Glutamatergic neuron (in vitro differentiated cells): ENCODE measurements around the gene EIF2AK3. TPM values are rescaled to one million over a fixed set of nuclear protein-coding genes. Genes with fewer than 3 reads are reported as not detected.
A peak's percentile ranks its signal among the peaks of the same experiment; 100 is the strongest.
"Not testable (repeated sequence)": the region's sequence is repeated elsewhere in the genome, so short reads cannot be mapped to it uniquely, and the experiment has no call there.

Experiments used
- DNase-seq: peaks from one replicate; pipeline ENCODE4 v3.0.0; 2022
- H3K27ac Mint-ChIP-seq: one replicate; pipeline ENCODE4 v1.8.0; 2020; ENCODE audit warnings: mild to moderate bottlenecking, mixed read lengths, inconsistent platforms; ENCODE audit not compliant: unreplicated experiment
- H3K27me3 Mint-ChIP-seq: one replicate; pipeline ENCODE4 v1.8.0; 2020; ENCODE audit warnings: mild to moderate bottlenecking, moderate library complexity, mixed read lengths, inconsistent platforms; ENCODE audit not compliant: unreplicated experiment
- H3K36me3 Mint-ChIP-seq: one replicate; pipeline ENCODE4 v1.8.0; 2020; ENCODE audit warnings: mild to moderate bottlenecking, mixed read lengths, inconsistent platforms; ENCODE audit not compliant: unreplicated experiment
- H3K4me1 Mint-ChIP-seq: one replicate; pipeline ENCODE4 v1.8.0; 2020; ENCODE audit warnings: mild to moderate bottlenecking, low read depth, mixed read lengths, inconsistent platforms; ENCODE audit not compliant: unreplicated experiment
- H3K4me3 Mint-ChIP-seq: one replicate; pipeline ENCODE4 v1.8.0; 2020; ENCODE audit warnings: mild to moderate bottlenecking, mixed read lengths, inconsistent platforms; ENCODE audit not compliant: unreplicated experiment
- H3K9me3 Mint-ChIP-seq: one replicate; pipeline ENCODE4 v1.8.0; 2020; ENCODE audit warnings: mild to moderate bottlenecking, moderate library complexity, mixed read lengths, inconsistent platforms; ENCODE audit not compliant: unreplicated experiment
- total RNA-seq: library from RNA; stranded (reverse); fragmentation: NEBNext Ultra II Directional; extraction: Animal tissue kit (Norgen Biotek cat#: 25700); gene quantifications from one replicate; pipeline ENCODE4 v1.2.1, GENCODE V29; 2021; ENCODE audit not compliant: unreplicated experiment
- TF ChIP-seq, protein P1 (sequence below): fragments of 200-600 bp; sonication (generic); IDR thresholded peaks from one replicate; pipeline ENCODE4 v1.5.0; 2021; ENCODE audit not compliant: partially characterized antibody, unreplicated experiment

Gene EIF2AK3
- total RNA-seq, 1 donor from 2014 or later, result 129 TPM

DNA sequence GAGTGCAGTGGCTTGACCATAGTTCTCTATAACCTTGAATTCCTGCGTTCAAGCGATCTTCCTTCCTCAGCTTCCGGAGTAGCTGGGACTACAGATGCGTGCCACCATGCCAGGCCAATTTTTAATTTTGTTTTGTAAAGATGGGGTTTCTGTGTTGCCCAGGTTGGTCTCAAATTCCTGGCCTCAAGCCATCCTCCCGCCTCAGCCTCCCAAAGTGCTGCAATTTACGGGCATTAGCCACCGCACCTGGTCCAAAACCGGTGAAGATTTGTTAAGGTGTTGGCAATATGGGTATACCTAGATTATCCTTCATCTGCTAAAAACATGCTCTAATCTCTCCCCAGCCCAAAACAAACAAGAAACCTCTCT, 1.3 kb upstream of the EIF2AK3 start:
- no peak for DNase-seq
- H3K27me3 Mint-ChIP-seq, result peaks cover 8% of the 10 kb centered on the region
- H3K9me3 Mint-ChIP-seq, result peaks cover 5% of the 10 kb centered on the region
- H3K4me1 Mint-ChIP-seq, result peaks cover 2% of the 10 kb centered on the region
- H3K27ac Mint-ChIP-seq, result peak overlapping the region; percentile 56
- TF ChIP-seq, protein P1, sequence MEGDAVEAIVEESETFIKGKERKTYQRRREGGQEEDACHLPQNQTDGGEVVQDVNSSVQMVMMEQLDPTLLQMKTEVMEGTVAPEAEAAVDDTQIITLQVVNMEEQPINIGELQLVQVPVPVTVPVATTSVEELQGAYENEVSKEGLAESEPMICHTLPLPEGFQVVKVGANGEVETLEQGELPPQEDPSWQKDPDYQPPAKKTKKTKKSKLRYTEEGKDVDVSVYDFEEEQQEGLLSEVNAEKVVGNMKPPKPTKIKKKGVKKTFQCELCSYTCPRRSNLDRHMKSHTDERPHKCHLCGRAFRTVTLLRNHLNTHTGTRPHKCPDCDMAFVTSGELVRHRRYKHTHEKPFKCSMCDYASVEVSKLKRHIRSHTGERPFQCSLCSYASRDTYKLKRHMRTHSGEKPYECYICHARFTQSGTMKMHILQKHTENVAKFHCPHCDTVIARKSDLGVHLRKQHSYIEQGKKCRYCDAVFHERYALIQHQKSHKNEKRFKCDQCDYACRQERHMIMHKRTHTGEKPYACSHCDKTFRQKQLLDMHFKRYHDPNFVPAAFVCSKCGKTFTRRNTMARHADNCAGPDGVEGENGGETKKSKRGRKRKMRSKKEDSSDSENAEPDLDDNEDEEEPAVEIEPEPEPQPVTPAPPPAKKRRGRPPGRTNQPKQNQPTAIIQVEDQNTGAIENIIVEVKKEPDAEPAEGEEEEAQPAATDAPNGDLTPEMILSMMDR, result no peak
- no peaks in the 10 kb centered on the region for H3K36me3 Mint-ChIP-seq
- no peak overlapping the region for H3K4me3 Mint-ChIP-seq

DNA sequence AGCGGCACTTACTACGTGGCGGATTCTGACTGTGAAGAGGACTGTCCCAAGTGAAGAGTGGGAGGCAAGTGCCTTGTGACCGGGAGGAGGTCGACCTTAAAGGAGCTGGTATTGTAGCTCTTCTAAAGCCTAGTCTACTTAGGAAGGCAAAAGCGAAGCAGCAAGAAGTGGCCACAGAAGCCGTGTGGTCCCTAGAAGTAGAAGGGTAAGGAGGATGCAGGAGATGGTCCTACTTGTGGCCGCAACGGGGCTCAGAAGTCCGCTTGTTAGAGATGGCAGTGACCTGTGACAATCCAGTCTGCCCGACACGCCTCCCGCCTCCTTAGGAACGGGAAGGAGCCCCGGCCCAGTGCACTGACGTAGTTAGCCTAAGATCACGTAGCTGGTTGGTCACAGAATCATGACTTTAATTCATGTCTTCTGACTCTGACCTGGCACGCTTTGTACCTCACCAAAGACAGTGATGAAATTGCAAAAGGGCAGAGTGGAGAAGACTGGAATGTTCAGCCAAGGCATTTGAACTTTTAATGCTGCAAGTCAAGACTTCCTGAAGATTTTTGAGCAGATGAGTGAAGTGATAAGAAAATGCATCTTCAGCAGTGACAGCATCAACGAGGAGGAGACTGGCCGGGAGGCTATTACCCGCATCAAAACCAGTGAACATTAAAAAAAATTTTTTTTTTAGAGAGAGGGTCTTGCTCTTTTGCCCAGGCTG, 749 bp upstream of the EIF2AK3 start:
- TF ChIP-seq, protein P1, result no peak
- H3K4me1 Mint-ChIP-seq, result peaks cover 2% of the 10 kb centered on the region
- H3K27ac Mint-ChIP-seq, result peak overlapping the region; percentile 56
- no peak overlapping the region for H3K4me3 Mint-ChIP-seq
- no peaks in the 10 kb centered on the region for H3K36me3 Mint-ChIP-seq
- peaks cover 8% of the 10 kb centered on the region for H3K27me3 Mint-ChIP-seq
- peak; percentile 81 for DNase-seq
- H3K9me3 Mint-ChIP-seq, result peaks cover 5% of the 10 kb centered on the region

DNA sequence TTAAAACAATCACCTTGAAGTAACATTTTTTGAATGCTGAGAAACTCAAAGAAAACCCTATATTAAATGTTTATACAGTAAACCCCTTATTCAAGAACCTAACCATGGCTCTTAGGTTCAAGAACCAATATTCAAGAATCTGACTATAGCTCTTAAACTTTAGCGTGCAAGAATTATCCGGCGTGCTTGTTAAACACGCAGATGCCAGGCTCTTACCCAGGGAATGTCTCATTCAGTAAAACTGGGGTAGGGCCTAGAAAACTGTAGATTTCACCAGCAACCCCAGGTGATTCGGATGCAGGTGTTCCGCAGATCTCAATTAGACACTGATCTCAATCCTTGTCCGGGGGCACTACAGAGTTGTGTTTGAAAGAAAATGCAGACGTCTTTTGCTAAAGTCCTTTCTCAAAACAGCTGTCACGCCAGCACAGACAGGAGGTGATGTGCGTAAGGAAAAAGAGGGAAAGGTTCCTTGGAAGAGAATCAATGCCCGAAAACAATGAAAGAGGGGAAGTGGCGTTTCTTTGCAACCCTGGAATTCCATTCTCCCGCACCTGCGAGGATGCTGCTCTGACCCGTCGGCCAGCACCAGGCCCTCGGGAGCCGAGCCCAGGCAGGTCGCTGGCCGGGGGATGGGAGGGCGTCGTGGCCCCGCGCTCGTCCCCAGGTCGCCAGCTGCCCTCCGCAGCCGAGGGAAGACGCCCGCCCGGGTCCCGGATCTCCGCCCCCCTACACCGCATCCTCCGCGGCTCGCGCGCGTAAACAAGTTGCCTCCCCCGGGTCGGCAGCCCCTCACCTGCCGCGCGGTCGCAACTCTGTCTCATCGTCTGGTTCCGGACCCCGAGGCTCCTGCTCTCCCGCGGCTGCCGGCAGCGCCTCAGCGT, 851 bp downstream of the EIF2AK3 start:
- TF ChIP-seq, protein P1, result no peak
- Mint-ChIP-seq H3K4me3 (peak overlapping the region; percentile 96), H3K27ac (peak overlapping the region; percentile 97), H3K27me3 (peaks cover 8% of the 10 kb centered on the region), H3K36me3 (no peaks in the 10 kb centered on the region), H3K4me1 (peaks cover 7% of the 10 kb centered on the region), H3K9me3 (peaks cover 5% of the 10 kb centered on the region)
- peak; percentile 61 for DNase-seq

DNA sequence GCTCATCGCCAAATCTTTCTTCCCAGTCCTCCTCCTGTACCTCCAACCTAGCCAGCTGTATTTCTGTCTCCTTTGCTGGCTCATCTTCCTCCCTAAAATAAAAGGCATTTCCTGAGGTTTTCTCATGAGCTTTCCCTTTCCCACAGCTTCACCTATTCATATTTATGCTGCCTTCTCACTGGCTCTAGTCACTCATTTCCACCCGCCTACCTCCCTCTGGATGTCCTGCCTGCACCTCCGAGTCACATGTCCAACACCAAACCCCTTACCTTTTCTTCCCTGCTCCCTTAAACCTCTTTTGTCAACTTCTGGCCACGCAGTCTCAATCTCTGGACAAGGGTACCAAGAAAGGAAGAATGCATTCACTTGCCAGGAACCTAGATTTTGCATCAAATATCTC, 2.8 kb downstream of the EIF2AK3 start:
- no peak overlapping the region for H3K27ac Mint-ChIP-seq
- no peak for DNase-seq

DNA sequence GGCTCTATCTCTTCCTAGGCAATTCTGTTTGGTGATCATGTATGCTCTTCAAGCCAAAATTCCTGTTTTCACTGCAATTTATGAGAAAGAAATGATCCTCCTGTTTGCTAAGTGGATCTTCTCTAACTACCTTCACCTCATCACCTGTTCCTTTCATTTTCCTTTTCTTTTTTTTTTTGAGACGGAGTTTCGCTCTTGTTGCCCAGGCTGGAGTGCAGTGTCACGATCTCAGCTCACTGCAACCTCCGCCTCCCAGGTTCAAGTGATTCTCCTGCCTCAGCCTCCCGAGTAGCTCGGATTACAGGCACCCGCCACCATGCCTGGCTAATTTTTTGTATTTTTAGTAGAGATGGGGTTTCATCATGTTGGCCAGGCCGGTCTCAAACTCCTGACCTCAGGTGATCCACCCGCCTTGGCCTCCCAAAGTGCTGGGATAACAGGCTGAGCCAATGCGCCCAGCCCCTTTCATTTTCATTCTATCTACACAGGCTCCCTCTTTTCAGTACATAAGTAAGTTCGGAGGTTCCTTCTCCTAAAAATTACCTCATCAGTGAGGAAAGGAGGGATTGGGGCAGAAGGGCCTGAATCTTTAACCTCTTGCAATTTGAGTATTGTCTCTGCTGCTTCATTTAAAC, 3.3 kb downstream of the EIF2AK3 start:
- H3K36me3 Mint-ChIP-seq, H3K4me3 Mint-ChIP-seq, DNase-seq, H3K27me3 Mint-ChIP-seq, H3K9me3 Mint-ChIP-seq, H3K27ac Mint-ChIP-seq: not testable (repeated sequence)
- peaks cover 19% of the 10 kb centered on the region for H3K4me1 Mint-ChIP-seq

More for the DNA sequence above, 2.8 kb downstream of the EIF2AK3 start:
- Mint-ChIP-seq H3K4me1 (peaks cover 17% of the 10 kb centered on the region), H3K9me3 (peaks cover 5% of the 10 kb centered on the region), H3K36me3 (no peaks in the 10 kb centered on the region), H3K27me3 (peaks cover 6% of the 10 kb centered on the region), H3K4me3 (no peak overlapping the region)
- TF ChIP-seq, protein P1, result no peak
